Measurements from ENCODE around the gene RBM7.

GRCh38 chr11:114441921-114442320, 41.5 kb downstream of the RBM7 start:
- TF ChIP-seq CTCF (IDR thresholded peaks at IDR 0.05; ENCODE audit: insufficient read depth, low read length, poor library complexity, severe bottlenecking) = no peak
- no peak for TF ChIP-seq EZH2phosphoT487 (conservative IDR thresholded peaks at IDR 0.05; ENCODE audit: low read length)
